Activated CD8-positive, alpha-beta T cell treated with anti-CD3 and anti-CD28 coated beads for 36 hours (primary cell): ENCODE data around the gene TIAM2. TPM values are rescaled to one million over a fixed set of nuclear protein-coding genes. Genes with fewer than 3 reads are reported as not detected.

Experiments used
- ATAC-seq: fragments of 200-7000 bp; cut with Tn5 transposase; one replicate; pipeline ENCODE4 v1.10.0; 2021; ENCODE audit warnings: mild to moderate bottlenecking, moderate library complexity
- CTCF ChIA-PET: fragments of 350-600 bp; sonication (Branson Sonifier 250); formaldehyde crosslinking; loops from one replicate; lab custom pipeline; 2021; ENCODE audit warnings: antibody characterized with exemption; lab: Charles Lee
- POLR2A ChIA-PET: fragments of 350-600 bp; sonication (Branson Sonifier 250); formaldehyde crosslinking; loops from one replicate; lab custom pipeline; 2021; ENCODE audit warnings: antibody characterized with exemption; lab: Charles Lee
- DNase-seq: peaks from one replicate; pipeline ENCODE4 v3.0.0-alpha.2; 2020
- H3K27ac Mint-ChIP-seq: one replicate; pipeline ENCODE4 v1.8.0; 2021; ENCODE audit warnings: mild to moderate bottlenecking, mixed read lengths
- H3K27me3 Mint-ChIP-seq: one replicate; pipeline ENCODE4 v1.8.0; 2021; ENCODE audit warnings: mixed read lengths
- H3K36me3 Mint-ChIP-seq: one replicate; pipeline ENCODE4 v1.8.0; 2021; ENCODE audit warnings: low read depth, mixed read lengths
- H3K4me1 Mint-ChIP-seq: one replicate; pipeline ENCODE4 v1.8.0; 2021; ENCODE audit warnings: low read depth, mixed read lengths
- H3K4me3 Mint-ChIP-seq: one replicate; pipeline ENCODE4 v1.8.0; 2021; ENCODE audit warnings: mild to moderate bottlenecking, moderate library complexity, mixed read lengths
- H3K9me3 Mint-ChIP-seq: one replicate; pipeline ENCODE4 v1.8.0; 2021; ENCODE audit warnings: mixed read lengths
- intact Hi-C: fragments of 100-400 bp; cut with micrococcal nuclease; formaldehyde crosslinking; loops from one replicate; pipeline ENCODE4 v1.10.0; 2022
- total RNA-seq, 2 experiments: library from RNA; stranded (reverse); gene quantifications; one replicate each; pipeline ENCODE4 v1.2.3, GENCODE V29; 2021
- TF ChIP-seq, protein P1 (sequence below): fragments of 200-600 bp; IDR thresholded peaks from one replicate; pipeline ENCODE4 v1.8.0; 2022; ENCODE audit warnings: antibody characterized with exemption, mild to moderate bottlenecking

The TIAM2 gene
- total RNA-seq, 2 experiments from 2014 or later: 5.6 to 7.1 TPM

GRCh38 chr6:155041741-155042279 is 46.7 kb downstream of the TIAM2 start:
- Mint-ChIP-seq H3K4me3 (no peak overlapping the region), H3K9me3 (no peaks in the 10 kb centered on the region), H3K27me3 (peaks cover 6% of the 10 kb centered on the region), H3K4me1 (no peaks in the 10 kb centered on the region), H3K36me3 (no peaks in the 10 kb centered on the region), H3K27ac (no peak overlapping the region)
- intact Hi-C loops: no loop called here
- TF ChIP-seq, protein P1, sequence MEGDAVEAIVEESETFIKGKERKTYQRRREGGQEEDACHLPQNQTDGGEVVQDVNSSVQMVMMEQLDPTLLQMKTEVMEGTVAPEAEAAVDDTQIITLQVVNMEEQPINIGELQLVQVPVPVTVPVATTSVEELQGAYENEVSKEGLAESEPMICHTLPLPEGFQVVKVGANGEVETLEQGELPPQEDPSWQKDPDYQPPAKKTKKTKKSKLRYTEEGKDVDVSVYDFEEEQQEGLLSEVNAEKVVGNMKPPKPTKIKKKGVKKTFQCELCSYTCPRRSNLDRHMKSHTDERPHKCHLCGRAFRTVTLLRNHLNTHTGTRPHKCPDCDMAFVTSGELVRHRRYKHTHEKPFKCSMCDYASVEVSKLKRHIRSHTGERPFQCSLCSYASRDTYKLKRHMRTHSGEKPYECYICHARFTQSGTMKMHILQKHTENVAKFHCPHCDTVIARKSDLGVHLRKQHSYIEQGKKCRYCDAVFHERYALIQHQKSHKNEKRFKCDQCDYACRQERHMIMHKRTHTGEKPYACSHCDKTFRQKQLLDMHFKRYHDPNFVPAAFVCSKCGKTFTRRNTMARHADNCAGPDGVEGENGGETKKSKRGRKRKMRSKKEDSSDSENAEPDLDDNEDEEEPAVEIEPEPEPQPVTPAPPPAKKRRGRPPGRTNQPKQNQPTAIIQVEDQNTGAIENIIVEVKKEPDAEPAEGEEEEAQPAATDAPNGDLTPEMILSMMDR: no peak
- ChIA-PET CTCF (no interaction called here), POLR2A (no interaction called here)
- no peak for DNase-seq
- ATAC-seq: no peak

GRCh38 chr6:155042983-155043382 is 47.9 kb downstream of the TIAM2 start:
- no peaks in the 10 kb centered on the region for H3K36me3 Mint-ChIP-seq
- peaks cover 6% of the 10 kb centered on the region for H3K27me3 Mint-ChIP-seq
- CTCF ChIA-PET: no interaction called here
- no peaks in the 10 kb centered on the region for H3K9me3 Mint-ChIP-seq
- TF ChIP-seq, protein P1: no peak
- DNase-seq (no peak), ATAC-seq (no peak)
- intact Hi-C loops: no loop called here
- no peaks in the 10 kb centered on the region for H3K4me1 Mint-ChIP-seq
- POLR2A ChIA-PET: interaction anchor here (1.4 kb wide), 1 partner anchor 11 kb away, joined by 5 read pairs; no protein-coding TSS in a partner anchor
- no peak overlapping the region for H3K4me3 Mint-ChIP-seq
- no peak overlapping the region for H3K27ac Mint-ChIP-seq

DNA sequence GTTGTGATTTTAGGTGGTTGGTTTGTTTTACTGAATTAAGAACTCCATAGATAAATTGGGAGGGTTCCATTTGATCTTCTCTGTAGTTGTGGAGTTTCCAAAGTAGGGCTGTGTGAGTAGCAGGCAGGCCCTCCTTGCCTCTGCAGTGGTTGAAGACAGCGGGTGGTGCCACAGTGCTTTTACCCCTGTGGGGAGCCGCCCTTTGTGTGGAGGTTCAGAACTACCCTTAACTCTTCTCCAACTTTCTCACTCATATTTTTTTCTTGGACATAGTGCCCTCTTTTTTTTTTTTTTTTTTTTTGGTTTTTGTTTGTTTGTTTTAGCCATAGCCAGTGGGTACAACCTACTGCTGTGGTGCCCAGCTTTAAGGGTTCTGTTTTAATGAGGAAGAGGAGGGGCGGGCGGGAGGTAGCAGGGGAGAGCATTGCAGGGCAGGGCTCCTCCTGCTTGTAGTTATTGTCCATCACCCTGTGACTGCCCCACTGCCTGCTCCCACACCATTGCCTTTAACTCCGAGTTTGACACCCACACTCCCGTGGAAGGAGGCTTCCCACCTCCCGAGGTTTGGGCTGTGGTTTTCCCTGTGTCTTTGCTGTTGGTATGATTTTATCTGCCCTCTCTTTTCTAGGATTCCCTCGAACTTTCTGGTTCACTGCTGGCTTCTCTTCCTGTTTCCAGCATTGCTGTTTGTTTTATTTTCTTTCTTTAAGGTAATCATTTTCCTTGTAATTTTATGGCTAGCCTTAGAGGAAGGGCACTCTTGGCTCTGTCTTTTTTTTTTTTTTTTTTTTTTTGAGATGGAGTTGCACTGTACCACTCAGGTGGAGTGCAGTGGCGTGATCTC is 50.7 kb downstream of the TIAM2 start:
- no peak overlapping the region for H3K27ac Mint-ChIP-seq
- no peaks in the 10 kb centered on the region for H3K9me3 Mint-ChIP-seq
- no peak overlapping the region for H3K4me3 Mint-ChIP-seq
- ATAC-seq: no peak
- H3K27me3 Mint-ChIP-seq: peaks cover 9% of the 10 kb centered on the region
- no peaks in the 10 kb centered on the region for H3K36me3 Mint-ChIP-seq
- DNase-seq: no peak
- POLR2A ChIA-PET: no interaction called here
- intact Hi-C loops: no loop called here
- H3K4me1 Mint-ChIP-seq: peaks cover 12% of the 10 kb centered on the region
- CTCF ChIA-PET: no interaction called here
- TF ChIP-seq, protein P1: no peak

- Mint-ChIP-seq H3K4me3 (no peak overlapping the region), H3K9me3 (no peaks in the 10 kb centered on the region)
- CTCF ChIA-PET: no interaction called here
These were observed 52.4 kb downstream of the TIAM2 start for GRCh38 chr6:155047523-155047922.

More at GRCh38 chr6:155047523-155047922, 52.4 kb downstream of the TIAM2 start:
- POLR2A ChIA-PET: no interaction called here
- Mint-ChIP-seq H3K27me3 (peaks cover 9% of the 10 kb centered on the region), H3K27ac (no peak overlapping the region), H3K36me3 (no peaks in the 10 kb centered on the region), H3K4me1 (peaks cover 19% of the 10 kb centered on the region)
- TF ChIP-seq, protein P1: no peak
- intact Hi-C loops: no loop called here
- no peak for ATAC-seq
- DNase-seq: no peak
